ENCODE measurements around the gene ABCD3. TPM values are rescaled to one million over a fixed set of nuclear protein-coding genes. Genes with fewer than 3 reads are reported as not detected.

Gene ABCD3
- total RNA-seq, 4 donors from 2014 or later, result 31.3 to 46.6 (median 41.8) TPM

DNA sequence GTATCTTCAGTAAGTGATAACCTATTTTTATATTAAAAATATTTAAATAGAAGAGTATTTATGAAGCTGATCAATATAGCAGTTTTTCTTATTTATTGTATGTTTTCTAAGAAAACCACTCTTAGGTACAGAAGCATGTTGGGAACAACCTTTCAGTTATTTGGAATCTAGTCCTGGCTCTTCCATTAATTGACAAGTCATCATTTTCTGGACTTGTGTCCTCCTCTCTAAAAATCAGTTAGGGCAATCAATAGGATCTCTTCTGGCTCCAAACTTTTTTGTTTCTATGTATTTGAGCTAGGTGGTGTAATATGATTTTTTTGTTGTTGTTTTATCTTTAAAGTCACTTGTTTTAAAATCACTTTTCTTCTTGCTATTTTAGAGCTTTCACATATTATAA is 57.0 kb downstream of the ABCD3 start:
- H3K4me3 ChIP-seq (ENCODE audit: low read depth, poor library complexity, severe bottlenecking), result no peak overlapping the region
- TF ChIP-seq CTCF (IDR thresholded peaks at IDR 0.05) (no peak), POLR2A (IDR thresholded peaks at IDR 0.05) (no peak)
- DNase-seq (ENCODE audit: low spot score in 2 of 2), result no peak
- intact Hi-C loops (cut with DNase I; ENCODE audit: low total_unique reads), result no loop called here

DNA sequence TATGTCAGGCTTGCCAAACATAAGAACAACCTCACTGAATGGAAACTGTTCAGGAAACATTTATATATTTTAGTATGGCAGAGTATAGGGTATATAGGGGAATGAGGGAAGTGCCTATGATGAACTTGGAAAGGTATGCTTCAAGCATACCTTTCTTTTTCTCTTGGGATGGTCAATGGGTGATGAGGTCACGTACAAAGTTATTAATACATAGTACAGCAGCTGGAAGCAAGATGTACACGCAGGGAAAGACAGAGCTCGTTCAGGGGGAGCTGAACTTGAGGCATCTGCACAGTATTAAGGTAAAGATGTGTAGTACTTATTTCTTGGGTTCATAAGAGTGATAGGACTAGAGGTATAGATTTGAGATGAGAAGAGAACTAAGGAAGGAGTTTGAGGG is 61.5 kb downstream of the ABCD3 start:
- DNase-seq (ENCODE audit: low spot score in 2 of 2), result no peak
- intact Hi-C loops (cut with DNase I; ENCODE audit: low total_unique reads), result loop anchor here (10.0 kb wide), 1 partner anchor 325 kb away; no protein-coding TSS in a partner anchor
- TF ChIP-seq POLR2A (IDR thresholded peaks at IDR 0.05) (no peak), CTCF (IDR thresholded peaks at IDR 0.05) (no peak)
- WGBS, 2 donors, result 78 to 86% methylated on average over 3 of the region's 3 CpGs
- H3K4me3 ChIP-seq (ENCODE audit: low read depth, poor library complexity, severe bottlenecking), result no peak overlapping the region

- H3K4me3 ChIP-seq (ENCODE audit: low read depth, poor library complexity, severe bottlenecking), result no peak overlapping the region
- 11 to 12% methylated on average over 4 of the region's 4 CpGs for WGBS, 2 donors
- DNase-seq (ENCODE audit: low spot score in 2 of 2), result peak; percentile 20 to 71
- intact Hi-C loops (cut with DNase I; ENCODE audit: low total_unique reads), result loop anchor here (10.0 kb wide), 1 partner anchor 323 kb away; no protein-coding TSS in a partner anchor
- TF ChIP-seq POLR2A (IDR thresholded peaks at IDR 0.05) (no peak), CTCF (IDR thresholded peaks at IDR 0.05) (no peak)
Measured at GRCh38 chr1:94481473-94481933, 63.3 kb downstream of the ABCD3 start.

DNA sequence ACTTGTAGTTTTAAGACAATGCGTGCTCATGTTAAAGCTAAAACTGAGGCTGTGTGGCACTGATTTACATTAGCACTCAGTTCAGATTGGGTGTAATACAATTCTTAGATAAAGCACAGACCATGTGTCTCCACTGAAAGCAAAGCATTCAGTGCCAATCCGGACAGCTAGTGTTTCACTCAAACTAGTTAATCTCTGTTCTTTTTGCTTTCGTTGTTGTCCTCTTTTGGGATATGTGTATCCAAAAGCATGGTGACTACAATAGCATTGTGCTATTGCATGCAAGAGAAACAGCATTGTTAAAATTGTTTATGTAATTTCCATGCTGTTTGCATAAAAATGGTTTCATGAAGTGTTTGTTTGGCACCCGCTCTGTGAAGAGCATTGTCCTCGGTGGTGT is 68.8 kb downstream of the ABCD3 start:
- H3K4me3 ChIP-seq (ENCODE audit: low read depth, poor library complexity, severe bottlenecking), result no peak overlapping the region
- no peak for DNase-seq (ENCODE audit: low spot score in 2 of 2)
- no peak for TF ChIP-seq CTCF (IDR thresholded peaks at IDR 0.05)
- no peak for TF ChIP-seq POLR2A (IDR thresholded peaks at IDR 0.05)
- intact Hi-C loops (cut with DNase I; ENCODE audit: low total_unique reads), result loop anchor here (10.0 kb wide), 1 partner anchor 318 kb away; no protein-coding TSS in a partner anchor
- WGBS, 2 donors, result 93 to 95% methylated on average over 5 of the region's 5 CpGs

DNA sequence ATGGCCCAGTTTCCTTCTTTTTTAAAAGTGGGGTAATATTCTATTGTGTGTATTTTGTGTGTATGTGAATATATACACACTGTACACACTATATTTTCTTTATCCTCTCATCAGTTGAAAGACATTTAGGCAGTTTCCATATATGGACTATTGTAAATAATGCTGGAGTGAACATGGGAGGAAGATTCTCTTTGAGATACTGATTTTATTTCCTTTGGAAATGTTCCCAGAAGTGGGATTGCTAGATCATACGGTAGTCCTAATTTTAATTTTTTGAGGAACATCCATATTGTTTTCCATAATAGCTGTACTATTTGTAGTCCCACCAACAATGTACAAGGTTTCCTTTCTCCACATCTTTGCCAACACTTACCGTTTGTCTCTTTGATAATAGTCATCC is 72.4 kb downstream of the ABCD3 start:
- 45 to 64% methylated on average over 2 of the region's 2 CpGs for WGBS, 2 donors
- intact Hi-C loops (cut with DNase I; ENCODE audit: low total_unique reads), result no loop called here
- H3K4me3 ChIP-seq (ENCODE audit: low read depth, poor library complexity, severe bottlenecking), result no peak overlapping the region
- no peak for TF ChIP-seq POLR2A (IDR thresholded peaks at IDR 0.05)
- DNase-seq (ENCODE audit: low spot score in 2 of 2), result no peak

DNA sequence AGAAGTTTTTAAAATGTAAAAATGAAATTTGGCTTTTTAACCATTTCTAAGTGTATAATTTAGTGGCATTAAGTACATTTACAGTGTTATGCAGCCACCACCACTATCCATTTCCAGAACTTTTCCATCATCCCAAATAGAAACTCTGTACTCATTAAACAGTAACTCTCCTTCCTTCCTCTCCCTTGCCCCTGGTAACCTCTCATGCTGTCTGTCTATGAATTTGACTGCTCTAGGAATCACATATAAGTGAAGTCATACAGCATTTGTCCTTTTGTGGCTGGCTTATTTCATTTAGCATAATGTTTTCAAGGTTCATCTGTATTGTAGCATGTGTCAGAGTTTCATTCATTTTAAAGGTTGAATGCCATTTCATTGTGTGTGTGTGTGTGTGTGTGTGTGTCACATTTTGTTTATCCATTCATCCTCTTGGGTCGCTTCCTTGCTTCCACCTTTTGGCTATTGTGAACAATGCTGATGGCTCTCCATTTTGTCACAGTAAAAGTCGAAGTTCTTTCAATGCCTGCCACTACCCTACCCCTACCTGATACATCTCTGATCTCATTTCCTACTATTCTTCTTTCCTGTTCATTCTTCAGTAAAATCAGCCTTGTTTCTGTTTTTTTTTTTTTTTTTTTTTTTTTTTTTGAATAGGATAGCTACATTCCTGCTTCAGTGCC is 78.0 kb downstream of the ABCD3 start:
- TF ChIP-seq POLR2A (IDR thresholded peaks at IDR 0.05), result no peak
- no peak for TF ChIP-seq CTCF (IDR thresholded peaks at IDR 0.05)
- intact Hi-C loops (cut with DNase I; ENCODE audit: low total_unique reads), result no loop called here
- no peak overlapping the region for H3K4me3 ChIP-seq (ENCODE audit: low read depth, poor library complexity, severe bottlenecking)
- WGBS, 2 donors, result 87 to 96% methylated on average over 2 of the region's 2 CpGs
- DNase-seq (ENCODE audit: low spot score in 2 of 2), result no peak

Measured in lower leg skin (tissue), 4 donors.